ENCODE data around the gene BBS12. TPM values are rescaled to one million over a fixed set of nuclear protein-coding genes. Genes with fewer than 3 reads are reported as not detected.
A peak's percentile ranks its signal among the peaks of the same experiment; 100 is the strongest.

The BBS12 gene
- total RNA-seq, 2 donors from 2014 or later, result 4.7 to 8.9 TPM

DNA sequence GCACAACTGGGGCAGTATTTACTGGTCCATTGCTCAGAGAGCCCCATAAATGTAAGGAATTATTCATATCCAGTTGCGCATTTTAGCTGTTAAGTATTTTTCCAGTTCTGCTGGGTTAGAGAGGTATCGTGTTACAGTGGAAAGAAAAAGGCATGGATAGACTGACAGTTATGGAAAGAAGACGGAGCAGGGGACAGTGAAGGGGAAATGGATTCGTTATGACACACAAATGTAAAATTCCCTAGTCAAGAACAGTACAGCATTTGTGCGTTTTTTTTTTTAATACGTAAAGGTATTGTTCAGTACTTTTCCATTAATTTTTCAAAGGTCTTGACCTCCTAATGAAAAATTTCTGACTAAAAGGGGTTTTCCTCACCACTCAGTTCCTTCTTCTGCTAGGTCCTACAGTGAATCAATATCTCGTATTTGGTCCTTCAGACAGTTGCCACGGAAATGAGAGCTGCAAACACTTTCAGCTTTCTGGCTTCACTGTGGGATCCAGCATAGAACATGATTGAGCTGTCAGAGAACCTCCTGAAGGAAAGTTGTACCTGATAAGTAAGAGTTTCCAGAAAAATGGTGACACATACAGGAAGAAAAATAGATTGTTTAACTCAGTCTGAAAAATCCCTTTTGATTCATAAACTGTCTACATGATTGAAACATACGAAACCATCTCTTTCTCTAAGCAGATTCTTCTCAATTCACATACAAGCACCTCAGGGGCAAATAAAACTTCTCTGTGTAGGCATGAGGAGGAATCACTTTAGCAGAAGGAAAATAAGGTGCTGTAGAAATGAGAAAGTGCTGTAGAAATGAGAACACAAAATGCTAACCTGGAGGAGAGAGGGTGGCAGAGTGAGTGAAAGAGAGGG is 21.8 kb upstream of the BBS12 start:
- DNase-seq, result no peak
- peak in 1 of 2 donors; percentile 42 for ATAC-seq
- intact Hi-C loops (cut with DNase I), result loop anchor here in 1 of 2 donors (10.0 kb wide), 1 partner anchor 106 kb away; no protein-coding TSS in a partner anchor

DNA sequence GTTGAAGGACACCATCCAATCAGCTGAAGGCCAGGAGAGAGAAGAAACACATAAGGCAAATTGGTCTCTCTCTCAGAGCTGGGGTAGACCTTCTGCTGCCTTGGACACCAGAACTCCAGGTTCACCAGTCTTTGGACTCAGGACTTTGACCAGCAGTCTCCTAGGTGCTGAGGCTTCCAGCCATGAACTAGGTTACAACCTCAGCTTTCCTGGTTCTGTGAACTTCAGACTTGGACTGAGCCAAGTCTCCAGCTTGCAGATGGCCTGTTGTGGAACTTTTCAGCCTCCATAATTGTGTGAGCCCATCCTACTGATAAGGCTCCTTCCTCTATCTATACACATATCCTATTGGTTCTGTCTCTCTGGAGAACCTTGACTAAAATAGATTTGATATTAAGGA is 20.6 kb upstream of the BBS12 start:
- no peak for ATAC-seq
- no peak for DNase-seq
- intact Hi-C loops (cut with DNase I), result loop anchor here in 1 of 2 donors (10.0 kb wide), 1 partner anchor 107 kb away; no protein-coding TSS in a partner anchor

DNA sequence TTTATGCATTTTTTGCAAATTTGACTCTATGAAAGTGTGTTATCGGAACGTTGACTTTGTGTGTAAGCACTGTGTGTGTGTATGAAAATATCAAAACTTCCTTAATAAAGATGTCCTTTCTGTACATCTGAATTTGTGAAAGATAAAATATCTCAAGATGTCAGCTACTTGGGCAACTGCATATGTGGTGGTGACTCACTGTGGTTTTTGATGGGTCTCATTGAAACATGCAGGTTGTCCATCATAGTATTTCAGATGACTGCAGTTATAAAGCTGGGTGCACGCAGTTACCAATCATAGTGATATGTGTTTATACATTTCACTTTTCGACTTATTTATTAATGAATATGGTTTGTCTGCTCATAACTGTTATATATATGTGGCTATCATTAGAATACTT is 19.7 kb upstream of the BBS12 start:
- intact Hi-C loops (cut with DNase I), result loop anchor here in 1 of 2 donors (10.0 kb wide), 1 partner anchor 108 kb away; no protein-coding TSS in a partner anchor
- DNase-seq, result no peak
- ATAC-seq, result no peak

DNA sequence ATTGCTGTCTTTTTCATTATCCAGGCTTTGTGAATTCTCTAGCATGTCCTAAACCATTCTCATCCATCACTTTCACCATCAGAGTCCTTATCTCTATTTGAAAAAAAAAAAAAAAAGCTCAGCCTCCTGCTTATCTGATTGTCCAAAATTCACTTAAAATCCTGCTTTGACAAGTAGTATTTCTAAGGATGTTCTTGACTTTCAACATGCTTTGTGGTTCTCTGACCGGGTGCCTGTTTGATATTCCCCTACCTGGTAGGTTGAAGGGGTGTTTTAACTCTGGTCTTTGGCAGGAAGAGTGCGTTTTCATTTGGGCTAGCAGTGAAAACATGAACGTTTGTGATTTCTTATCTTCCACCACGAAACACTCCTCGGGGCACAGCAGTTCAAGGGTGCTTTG is 17.3 kb upstream of the BBS12 start:
- no peak for ATAC-seq
- no peak for DNase-seq
- intact Hi-C loops (cut with DNase I), result loop anchor here in 1 of 2 donors (10.0 kb wide), 1 partner anchor 110 kb away; no protein-coding TSS in a partner anchor

DNA sequence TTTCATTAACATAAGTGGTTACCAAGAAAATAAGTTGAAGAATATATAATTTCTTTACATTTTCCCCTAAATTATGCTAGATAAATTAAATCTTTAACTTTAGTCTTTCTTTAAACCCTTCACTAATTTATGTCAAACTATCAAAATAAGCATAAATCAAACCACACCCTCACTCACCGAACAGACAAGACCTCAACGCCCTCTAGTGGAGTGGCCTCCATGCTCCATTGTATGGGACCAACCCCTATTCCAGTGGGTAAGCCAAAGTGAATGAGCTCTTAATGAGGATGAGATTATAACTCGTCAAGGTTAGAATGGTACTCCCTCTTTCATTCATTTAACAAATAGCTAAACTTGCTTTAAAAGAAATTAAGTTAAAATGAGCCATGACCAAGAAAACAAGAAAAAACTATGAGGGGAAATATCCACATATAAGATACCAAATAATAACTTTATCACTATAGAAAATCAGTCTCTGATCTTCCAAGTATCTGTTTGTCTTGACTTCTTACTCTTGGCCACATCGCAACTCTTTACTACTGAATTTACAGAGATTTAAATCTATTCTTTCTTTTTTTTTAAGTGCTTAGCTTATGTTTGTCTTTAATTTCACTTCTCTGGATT is 15.6 kb upstream of the BBS12 start:
- intact Hi-C loops (cut with DNase I), result loop anchor here (2.0 to 10.0 kb wide), 2 partner anchors 112 to 114 kb away; no protein-coding TSS in a partner anchor
- ATAC-seq (peak; percentile 77 to 82), DNase-seq (peak; percentile 73)

DNA sequence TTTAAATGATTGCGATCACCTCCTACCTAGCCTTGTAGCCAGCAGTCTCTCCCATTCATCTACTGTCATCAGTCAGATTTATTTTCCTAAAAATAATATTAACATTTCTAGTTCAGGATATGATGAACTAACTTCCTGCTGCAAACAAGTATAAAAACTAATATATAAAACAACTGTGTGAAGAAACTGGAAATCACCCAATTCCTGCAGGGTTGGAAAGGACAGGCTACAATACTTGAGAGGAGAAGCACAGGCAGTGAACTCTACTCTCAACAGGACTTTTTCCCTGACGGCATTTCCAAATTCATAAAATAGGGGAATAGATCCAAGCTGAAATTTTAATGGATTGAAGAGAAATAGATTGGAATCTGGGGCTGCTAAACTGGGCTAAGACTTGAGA is 14.2 kb upstream of the BBS12 start:
- intact Hi-C loops (cut with DNase I), result loop anchor here in 1 of 2 donors (10.0 kb wide), 1 partner anchor 113 kb away; no protein-coding TSS in a partner anchor
- ATAC-seq (no peak), DNase-seq (no peak)

DNA sequence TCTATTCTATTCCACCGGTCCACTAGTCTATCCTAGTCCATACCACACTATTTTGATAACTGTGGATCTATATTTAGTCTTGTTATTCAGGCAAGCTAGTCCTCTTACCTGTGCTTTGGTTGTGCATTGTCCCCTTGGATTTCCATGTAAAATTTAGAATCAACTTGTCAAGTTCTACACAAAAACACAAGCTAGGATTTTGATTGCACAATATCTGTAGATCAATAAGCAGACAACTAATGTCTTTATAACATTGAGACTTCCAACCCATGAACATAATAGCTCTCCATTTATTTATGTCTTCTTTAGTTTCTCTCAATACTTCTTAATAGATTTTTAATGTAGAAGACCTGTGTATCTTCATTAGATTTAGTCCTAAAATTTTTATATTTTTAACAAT is 10.2 kb upstream of the BBS12 start:
- intact Hi-C loops (cut with DNase I), result no loop called here
- ATAC-seq (no peak), DNase-seq (no peak)

DNA sequence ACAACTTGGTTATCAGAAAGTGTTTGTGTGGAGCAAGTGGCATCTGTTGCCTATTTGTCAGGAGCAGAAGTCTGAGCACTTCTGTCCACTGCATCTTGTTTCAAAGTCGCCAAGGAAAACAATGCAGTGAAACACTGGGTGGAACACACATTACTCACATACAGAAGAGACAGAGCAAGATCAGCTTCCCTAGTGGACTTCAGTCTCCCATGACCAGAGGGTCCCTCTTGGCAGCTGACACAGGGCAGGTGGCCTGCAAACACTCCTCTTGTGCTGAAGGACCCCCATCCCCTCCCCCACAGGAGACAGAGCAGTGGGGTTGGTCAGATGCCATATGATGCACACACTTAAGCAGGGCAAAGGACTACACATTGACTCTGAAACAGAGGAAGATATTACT is 3.6 kb upstream of the BBS12 start:
- DNase-seq (no peak), ATAC-seq (no peak)
- intact Hi-C loops (cut with DNase I), result no loop called here

DNA sequence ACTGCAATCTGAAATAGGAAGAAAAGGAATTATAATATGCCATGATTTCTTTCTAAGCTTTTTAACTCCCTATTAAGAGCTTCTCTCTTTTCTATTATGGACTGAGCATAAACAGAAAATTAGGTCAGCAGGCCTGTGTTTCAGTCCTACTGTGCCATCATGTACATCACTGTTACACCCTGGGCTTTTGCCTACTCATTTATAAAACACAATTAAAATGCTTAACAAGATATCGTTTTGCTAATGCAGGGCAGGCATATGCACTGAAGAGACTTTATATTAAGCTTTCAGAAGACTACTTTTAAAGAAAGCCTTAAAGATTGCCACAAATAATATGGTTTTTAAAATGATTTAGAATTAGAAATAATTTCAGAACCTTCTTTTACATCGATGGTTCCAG is 828 bp upstream of the BBS12 start:
- ATAC-seq (no peak), DNase-seq (no peak)
- intact Hi-C loops (cut with DNase I), result no loop called here

DNA sequence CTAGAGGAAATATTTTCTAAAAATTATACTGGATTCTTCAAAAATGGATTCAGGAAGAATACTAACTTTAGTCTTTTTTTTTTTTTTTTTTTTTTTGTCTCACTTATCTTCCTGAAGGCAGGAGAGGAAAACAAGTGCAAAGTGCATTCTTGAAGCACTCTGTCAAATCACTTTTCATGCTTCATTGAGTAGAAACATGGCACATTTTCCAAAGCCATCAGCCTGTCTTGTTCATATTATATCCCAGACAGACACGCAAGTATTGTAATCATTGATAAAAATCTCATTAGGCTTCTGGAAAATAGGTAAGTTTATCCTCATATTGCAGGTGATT is 1.2 kb downstream of the BBS12 start:
- intact Hi-C loops (cut with DNase I), result no loop called here
- DNase-seq, result no peak
- ATAC-seq, result no peak

DNA sequence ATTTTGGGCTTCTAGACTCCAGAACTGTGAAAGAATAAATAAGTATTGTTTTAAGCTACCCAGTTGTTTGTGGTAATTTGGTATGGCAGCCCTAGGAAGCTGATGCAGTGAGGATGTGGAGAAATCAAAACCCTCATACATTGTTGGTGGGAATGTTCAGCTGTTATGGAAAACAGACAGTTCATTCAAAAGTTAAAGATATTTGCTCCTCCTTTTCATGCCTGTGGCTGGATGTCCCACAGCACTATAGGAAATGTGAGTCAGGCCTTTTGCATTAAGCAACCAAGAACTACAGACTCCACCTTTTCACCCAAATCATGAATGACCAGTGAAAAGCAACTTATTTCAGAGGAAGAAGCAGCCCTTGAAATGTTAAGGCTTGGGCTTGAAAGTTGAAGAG is 6.7 kb downstream of the BBS12 start:
- ATAC-seq, result no peak

DNA sequence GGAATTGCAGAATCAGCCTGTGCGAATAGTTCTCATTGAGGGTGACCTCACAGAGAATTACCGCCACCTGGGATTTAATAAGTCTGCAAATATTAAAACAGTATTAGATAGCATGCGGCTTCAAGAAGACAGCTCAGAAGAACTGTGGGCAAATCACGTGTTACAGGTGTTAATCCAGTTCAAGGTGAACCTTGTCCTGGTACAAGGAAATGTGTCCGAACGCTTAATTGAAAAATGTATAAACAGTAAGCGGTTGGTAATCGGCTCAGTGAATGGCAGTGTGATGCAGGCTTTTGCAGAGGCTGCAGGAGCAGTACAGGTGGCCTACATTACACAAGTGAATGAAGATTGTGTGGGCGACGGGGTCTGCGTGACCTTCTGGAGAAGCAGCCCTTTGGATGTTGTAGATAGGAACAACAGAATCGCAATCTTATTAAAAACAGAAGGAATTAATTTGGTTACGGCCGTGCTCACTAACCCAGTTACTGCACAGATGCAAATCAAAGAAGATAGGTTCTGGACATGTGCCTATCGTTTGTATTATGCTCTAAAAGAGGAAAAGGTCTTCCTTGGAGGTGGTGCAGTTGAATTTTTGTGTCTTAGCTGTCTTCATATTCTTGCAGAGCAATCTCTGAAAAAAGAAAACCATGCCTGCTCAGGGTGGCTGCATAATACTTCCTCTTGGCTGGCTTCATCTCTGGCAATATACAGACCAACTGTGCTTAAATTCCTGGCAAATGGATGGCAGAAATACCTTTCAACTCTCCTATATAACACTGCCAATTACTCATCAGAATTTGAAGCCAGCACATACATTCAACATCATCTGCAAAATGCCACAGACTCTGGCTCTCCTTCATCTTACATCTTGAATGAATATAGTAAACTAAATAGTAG is 10.7 kb downstream of the BBS12 start:
- intact Hi-C loops (cut with DNase I), result no loop called here
- ATAC-seq (no peak), DNase-seq (no peak)

More for the DNA sequence above, 6.7 kb downstream of the BBS12 start:
- DNase-seq, result no peak
- intact Hi-C loops (cut with DNase I), result no loop called here

DNA sequence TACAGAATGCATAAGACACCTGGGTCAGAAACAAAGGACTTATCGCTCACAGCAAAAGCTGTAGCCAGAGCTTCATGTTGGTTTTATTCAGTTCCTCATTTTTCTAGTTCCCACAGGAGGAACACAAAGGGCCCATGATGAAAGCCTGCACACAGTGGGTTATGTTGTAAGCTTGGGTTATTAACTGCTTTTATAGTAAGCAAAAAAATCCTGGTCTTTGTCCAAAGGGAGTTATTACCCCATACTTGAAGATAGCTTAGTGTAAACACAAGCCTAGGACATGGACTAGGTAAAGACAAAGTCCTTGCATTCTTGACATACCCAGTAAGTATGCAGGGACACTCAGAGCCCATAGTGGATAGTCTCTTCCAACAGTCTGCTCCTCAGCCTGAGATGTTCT is 11.7 kb downstream of the BBS12 start:
- DNase-seq, result no peak
- peak; percentile 32 to 34 for ATAC-seq
- intact Hi-C loops (cut with DNase I), result no loop called here

DNA sequence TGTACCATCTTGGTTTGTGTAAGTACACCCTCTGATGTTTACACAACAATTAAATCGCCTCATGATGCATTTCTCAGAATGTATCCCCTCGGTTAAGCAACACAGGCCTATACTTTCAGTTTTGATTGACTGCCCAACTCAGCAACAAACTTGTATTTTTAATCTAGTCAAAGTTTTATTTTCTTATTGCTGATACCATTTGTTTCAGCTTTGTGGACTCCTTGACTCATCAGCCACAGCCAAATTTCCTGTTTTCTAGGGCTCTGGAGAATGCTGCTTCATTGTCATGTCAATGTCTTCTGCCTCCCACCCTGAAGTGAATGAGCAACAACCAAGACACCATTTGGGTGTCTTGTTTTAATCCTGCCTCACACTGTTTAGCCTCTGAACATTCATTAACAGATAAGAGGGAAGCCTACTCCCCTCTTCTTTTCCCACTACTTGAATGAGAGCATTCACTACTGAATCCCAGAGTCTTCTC is 14.0 kb downstream of the BBS12 start:
- intact Hi-C loops (cut with DNase I), result no loop called here
- ATAC-seq (no peak), DNase-seq (no peak)

DNA sequence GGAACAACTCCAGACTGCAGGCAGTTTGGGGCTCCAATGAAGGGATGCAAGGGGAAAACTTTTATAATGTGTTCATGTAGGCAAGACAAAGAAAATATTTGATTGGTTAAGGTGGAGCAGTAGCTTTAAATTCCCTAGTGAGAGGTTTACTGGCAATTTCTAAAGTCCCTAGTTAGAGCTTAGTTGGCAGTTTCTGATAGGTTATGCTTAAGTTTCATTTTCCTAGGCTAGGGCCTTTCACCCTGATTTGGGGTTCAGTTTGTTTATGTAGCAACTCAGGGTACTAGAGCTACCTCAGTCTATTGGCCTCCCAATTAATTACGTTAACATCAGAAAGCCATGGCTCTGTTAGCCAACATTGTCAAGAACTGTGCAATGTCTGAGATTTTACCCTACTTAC is 14.6 kb downstream of the BBS12 start:
- ATAC-seq, result no peak
- no peak for DNase-seq
- intact Hi-C loops (cut with DNase I), result no loop called here

DNA sequence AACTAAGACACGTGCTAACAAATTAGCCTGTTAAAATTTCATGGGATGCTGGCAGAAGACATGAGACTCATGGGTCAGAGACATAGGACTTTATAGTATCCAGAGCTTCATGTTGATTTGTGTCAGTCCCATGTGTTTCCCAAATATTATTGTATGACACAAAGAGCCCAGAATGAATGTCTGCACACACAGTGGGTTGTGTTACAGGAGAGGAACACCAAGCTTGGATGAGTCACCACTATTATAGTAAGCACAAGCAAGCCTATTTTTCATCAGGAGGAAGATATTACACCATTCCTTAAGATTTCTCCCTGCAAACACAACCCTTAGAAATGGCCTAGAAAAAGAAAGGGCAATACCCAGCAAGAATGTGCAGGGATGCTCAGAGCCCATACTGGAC is 15.4 kb downstream of the BBS12 start:
- intact Hi-C loops (cut with DNase I), result no loop called here
- DNase-seq, result no peak
- ATAC-seq, result peak in 1 of 2 donors; percentile 29

DNA sequence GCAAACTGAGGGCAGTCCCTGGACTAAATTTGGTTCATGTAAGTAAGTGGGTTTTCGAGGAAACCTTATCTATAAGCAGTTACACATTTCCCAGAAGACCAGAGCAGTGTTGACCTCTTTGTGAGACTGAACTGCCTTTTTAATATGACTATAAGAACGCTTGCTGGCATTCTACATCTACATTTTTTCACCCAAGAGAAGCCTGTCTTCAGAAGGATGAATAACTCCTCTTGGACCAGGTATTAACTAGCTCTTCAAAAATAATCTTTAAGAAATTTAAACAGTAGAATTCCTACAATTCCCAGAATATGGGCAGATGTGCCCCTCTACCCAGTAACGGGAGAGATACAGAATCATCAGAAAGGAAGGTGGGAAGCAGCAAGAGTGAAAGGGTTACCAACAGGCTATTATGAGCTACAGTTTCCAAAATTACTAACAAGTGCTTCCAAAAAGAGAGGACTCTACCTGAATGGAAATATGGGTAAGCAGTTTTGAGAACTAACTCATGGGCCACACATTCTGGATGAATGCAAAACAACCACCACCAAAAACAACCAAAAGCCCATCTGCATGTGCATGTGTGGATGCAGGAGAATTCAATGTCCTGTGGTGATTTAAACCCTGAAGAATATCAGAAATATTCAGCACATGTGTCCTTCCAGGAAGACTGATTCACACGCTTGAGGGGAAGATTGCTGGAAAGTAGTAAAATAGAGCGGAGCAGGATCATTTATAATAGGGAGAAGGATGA is 17.4 kb downstream of the BBS12 start:
- intact Hi-C loops (cut with DNase I), result no loop called here
- DNase-seq (no peak), ATAC-seq (no peak)

DNA sequence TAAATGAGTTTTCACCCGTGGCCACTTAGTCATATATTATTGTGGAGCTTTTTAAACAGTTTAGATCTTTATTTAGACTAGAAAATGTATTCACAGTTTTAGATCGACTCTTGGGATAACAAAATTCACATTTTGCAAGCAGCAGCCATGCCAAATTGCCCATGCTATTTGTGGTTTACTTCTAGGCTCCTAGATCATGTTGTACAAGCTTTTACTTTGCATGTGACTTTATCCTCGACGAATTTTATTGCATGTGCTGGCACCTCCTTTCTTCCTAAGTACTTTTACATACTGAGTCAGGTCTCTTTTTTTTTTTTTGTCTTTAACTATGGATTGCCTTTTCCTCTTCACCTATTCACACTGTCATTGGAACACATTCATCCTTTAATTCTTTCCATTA is 23.2 kb downstream of the BBS12 start:
- intact Hi-C loops (cut with DNase I), result loop anchor here (5.0 kb wide), 2 partner anchors 152 to 167 kb away; partner anchors contain the start of gene NUDT6 (in 1 of the 2)
- ATAC-seq, result no peak

More for the DNA sequence above, 23.2 kb downstream of the BBS12 start:
- no peak for DNase-seq

Measured in left cardiac atrium (tissue), 4 donors.